Mammary epithelial cell (primary cell): ENCODE measurements around the gene EXOC6B.

Experiments
- CTCF ChIP-seq, 2 donors: IDR thresholded peaks in 1 of 2; conservative IDR thresholded peaks in 1 of 2; 2 replicates each; pipeline ENCODE4 v1.5.1; 2011 to 2012; ENCODE audit warnings: inconsistent platforms in 2 of 2, low read length in 2 of 2, mild to moderate bottlenecking in 2 of 2, control low read depth in 1 of 2, low read depth in 1 of 2; ENCODE audit not compliant: insufficient read depth in 1 of 2; ENCODE audit errors: extremely low read depth in 1 of 2
- EZH2 ChIP-seq: IDR thresholded peaks from 2 replicates; pipeline ENCODE4 v1.6.1; 2012; ENCODE audit warnings: low read length, inconsistent platforms, borderline replicate concordance

- TF ChIP-seq CTCF (conservative IDR thresholded peaks at IDR 0.05 in 1 of 2, IDR thresholded peaks at IDR 0.05 in 1 of 2; ENCODE audit: extremely low read depth in 1 of 2, insufficient read depth in 1 of 2, low read depth in 1 of 2, low read length in 2 of 2) (no peak), EZH2 (no peak)
Observed at GRCh38 chr2:72341639-72342038, 484.2 kb downstream of the EXOC6B start.
